Karpas-422 (cell line): Measurements from ENCODE around the gene SUV39H1. TPM values are rescaled to one million over a fixed set of nuclear protein-coding genes. Genes with fewer than 3 reads are reported as not detected.
"Not testable (repeated sequence)": the region's sequence is repeated elsewhere in the genome, so short reads cannot be mapped to it uniquely, and the experiment has no call there.

Experiments
- DNase-seq: peaks from one replicate; pipeline ENCODE4 v3.0.0-alpha.2; 2015
- H2AFZ ChIP-seq: fragments of 200-600 bp; sonication (generic); 2 replicates; pipeline ENCODE4 v1.6.1; 2014; ENCODE audit warnings: antibody characterized with exemption, low read length, mixed read lengths
- H3K27ac ChIP-seq: fragments of 200-600 bp; sonication (generic); 2 replicates; pipeline ENCODE4 v1.5.1; 2014; ENCODE audit warnings: mild to moderate bottlenecking, low read length, moderate library complexity
- H3K27me3 ChIP-seq: fragments of 200-600 bp; sonication (generic); 2 replicates; pipeline ENCODE4 v1.6.1; 2014; ENCODE audit warnings: low read length, mixed read lengths
- H3K36me3 ChIP-seq: fragments of 200-600 bp; sonication (generic); 2 replicates; pipeline ENCODE4 v1.6.1; 2014; ENCODE audit warnings: low read length, mixed read lengths; ENCODE audit not compliant: insufficient read depth
- H3K4me1 ChIP-seq: fragments of 200-600 bp; sonication (generic); 2 replicates; pipeline ENCODE4 v1.6.1; 2014; ENCODE audit warnings: mild to moderate bottlenecking, low read length, mixed read lengths
- H3K4me2 ChIP-seq: fragments of 200-600 bp; sonication (generic); 2 replicates; pipeline ENCODE4 v1.6.1; 2014; ENCODE audit warnings: low read length, low read depth, mild to moderate bottlenecking; ENCODE audit not compliant: poor library complexity, severe bottlenecking
- H3K4me3 ChIP-seq: fragments of 200-600 bp; sonication (generic); 2 replicates; pipeline ENCODE4 v1.5.1; 2014; ENCODE audit warnings: mild to moderate bottlenecking, antibody characterized with exemption, low read length, mixed read lengths
- H3K79me2 ChIP-seq: fragments of 200-600 bp; sonication (generic); 2 replicates; pipeline ENCODE4 v1.6.1; 2014; ENCODE audit warnings: mild to moderate bottlenecking, low read length, mixed read lengths
- H3K9ac ChIP-seq: fragments of 200-600 bp; sonication (generic); 2 replicates; pipeline ENCODE4 v1.6.0; 2014; ENCODE audit warnings: low read length
- H3K9me2 ChIP-seq: fragments of 200-600 bp; sonication (generic), shearing (Covaris generic); replicated peaks from 2 replicates; pipeline ENCODE4 v1.6.0; 2014; ENCODE audit warnings: mild to moderate bottlenecking, low read length, moderate library complexity; ENCODE audit not compliant: insufficient read depth
- H3K9me3 ChIP-seq: fragments of 300-700, 200-600 bp; sonication (generic); 2 replicates; pipeline ENCODE4 v1.6.1; 2014; ENCODE audit warnings: low read length, mixed read lengths
- H4K20me1 ChIP-seq: fragments of 200-600 bp; sonication (generic); 2 replicates; pipeline ENCODE4 v1.6.1; 2014; ENCODE audit warnings: mild to moderate bottlenecking, antibody characterized with exemption, low read length, low read depth; ENCODE audit not compliant: insufficient read depth
- total RNA-seq: library from RNA; depleted of rRNA; stranded (reverse); fragments of >200 nt; shearing (Covaris generic); gene quantifications from 2 replicates; pipeline ENCODE4 v1.2.3, GENCODE V29; 2014; ENCODE audit warnings: low replicate concordance

The SUV39H1 gene
- total RNA-seq, 1 experiment from 2014 or later = 9.5 TPM

DNA sequence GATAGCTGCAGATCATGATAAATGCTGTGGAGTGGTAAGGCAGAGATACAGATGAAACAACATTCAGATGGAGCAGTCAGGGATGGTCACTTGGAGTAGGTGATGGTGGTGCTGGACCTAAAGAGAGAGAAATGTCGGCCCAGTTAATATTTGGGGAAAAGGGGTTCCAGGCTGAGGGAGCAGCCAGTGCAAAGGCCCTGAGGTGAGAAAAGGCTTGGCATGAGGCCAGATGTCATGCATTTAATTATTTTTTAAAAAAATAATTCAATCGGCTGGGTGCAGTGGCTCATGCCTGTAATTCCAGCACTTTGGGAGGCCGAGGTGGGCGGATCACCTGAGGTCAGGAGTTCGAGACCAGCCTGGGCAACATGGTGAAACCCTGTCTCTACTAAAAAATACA is 4.8 kb upstream of the SUV39H1 start:
- H3K27ac ChIP-seq, H3K36me3 ChIP-seq, H4K20me1 ChIP-seq, H3K27me3 ChIP-seq, H3K9ac ChIP-seq, DNase-seq, H3K9me3 ChIP-seq, H3K4me2 ChIP-seq, H3K4me3 ChIP-seq, H2AFZ ChIP-seq, H3K79me2 ChIP-seq, H3K9me2 ChIP-seq: not testable (repeated sequence)
- peaks cover 15% of the 10 kb centered on the region for H3K4me1 ChIP-seq

GRCh38 chrX:48694776-48695533 is 1.6 kb upstream of the SUV39H1 start:
- no peak for DNase-seq
- H3K4me3 ChIP-seq = peak overlapping the region; percentile 70; the same call in 1 of the 2 replicates
- H3K9ac ChIP-seq = peak overlapping the region; percentile 85
- H3K9me2 ChIP-seq = no peaks in the 10 kb centered on the region
- no peaks in the 10 kb centered on the region for H3K9me3 ChIP-seq
- peak overlapping the region; percentile 66 for H3K4me2 ChIP-seq
- H2AFZ ChIP-seq = no peak overlapping the region
- peaks cover 7% of the 10 kb centered on the region; the same call in 1 of the 2 replicates for H3K36me3 ChIP-seq
- peaks cover 27% of the 10 kb centered on the region for H3K79me2 ChIP-seq
- no peaks in the 10 kb centered on the region for H4K20me1 ChIP-seq
- H3K4me1 ChIP-seq = peaks cover 23% of the 10 kb centered on the region
- no peaks in the 10 kb centered on the region for H3K27me3 ChIP-seq
- no peak overlapping the region for H3K27ac ChIP-seq

DNA sequence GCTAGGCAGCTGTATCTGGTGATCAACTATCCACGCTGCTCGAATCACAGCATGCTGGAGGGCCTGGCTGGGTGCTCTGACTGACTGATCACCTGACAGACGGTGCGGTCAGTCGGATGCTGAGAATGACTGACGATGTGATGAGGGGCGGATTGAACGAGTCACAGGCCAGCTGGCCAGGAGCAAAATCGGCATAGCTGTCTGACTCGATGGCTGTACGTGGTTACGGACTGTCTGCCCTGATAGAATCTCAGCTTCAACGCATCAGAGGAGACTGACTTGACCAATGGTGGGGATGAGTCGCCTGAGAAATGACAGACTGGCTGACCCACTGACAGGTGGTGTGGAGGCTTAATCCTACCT is 1.0 kb upstream of the SUV39H1 start:
- peaks cover 7% of the 10 kb centered on the region; the same call in 1 of the 2 replicates for H3K36me3 ChIP-seq
- H3K9me3 ChIP-seq = no peaks in the 10 kb centered on the region
- no peaks in the 10 kb centered on the region for H4K20me1 ChIP-seq
- DNase-seq = no peak
- no peaks in the 10 kb centered on the region for H3K27me3 ChIP-seq
- H3K79me2 ChIP-seq = peaks cover 29% of the 10 kb centered on the region
- no peak overlapping the region for H2AFZ ChIP-seq
- H3K4me3 ChIP-seq = peak overlapping the region; percentile 70
- peaks cover 23% of the 10 kb centered on the region for H3K4me1 ChIP-seq
- no peaks in the 10 kb centered on the region for H3K9me2 ChIP-seq
- H3K27ac ChIP-seq = no peak overlapping the region
- peak overlapping the region; percentile 66 for H3K4me2 ChIP-seq
- H3K9ac ChIP-seq = peak overlapping the region; percentile 85

- DNase-seq = no peak
- Histone ChIP-seq H3K79me2 (peaks cover 33% of the 10 kb centered on the region), H3K9me3 (no peaks in the 10 kb centered on the region), H3K36me3 (peaks cover 7% of the 10 kb centered on the region; the same call in 1 of the 2 replicates), H3K27ac (no peak overlapping the region), H3K9ac (peak overlapping the region; percentile 85), H3K9me2 (no peaks in the 10 kb centered on the region), H3K4me3 (peak overlapping the region; percentile 70), H3K27me3 (no peaks in the 10 kb centered on the region), H3K4me2 (peak overlapping the region; percentile 66), H3K4me1 (peaks cover 23% of the 10 kb centered on the region), H4K20me1 (no peaks in the 10 kb centered on the region), H2AFZ (no peak overlapping the region)
Observed at GRCh38 chrX:48695925-48696300, 621 bp upstream of the SUV39H1 start.

DNA sequence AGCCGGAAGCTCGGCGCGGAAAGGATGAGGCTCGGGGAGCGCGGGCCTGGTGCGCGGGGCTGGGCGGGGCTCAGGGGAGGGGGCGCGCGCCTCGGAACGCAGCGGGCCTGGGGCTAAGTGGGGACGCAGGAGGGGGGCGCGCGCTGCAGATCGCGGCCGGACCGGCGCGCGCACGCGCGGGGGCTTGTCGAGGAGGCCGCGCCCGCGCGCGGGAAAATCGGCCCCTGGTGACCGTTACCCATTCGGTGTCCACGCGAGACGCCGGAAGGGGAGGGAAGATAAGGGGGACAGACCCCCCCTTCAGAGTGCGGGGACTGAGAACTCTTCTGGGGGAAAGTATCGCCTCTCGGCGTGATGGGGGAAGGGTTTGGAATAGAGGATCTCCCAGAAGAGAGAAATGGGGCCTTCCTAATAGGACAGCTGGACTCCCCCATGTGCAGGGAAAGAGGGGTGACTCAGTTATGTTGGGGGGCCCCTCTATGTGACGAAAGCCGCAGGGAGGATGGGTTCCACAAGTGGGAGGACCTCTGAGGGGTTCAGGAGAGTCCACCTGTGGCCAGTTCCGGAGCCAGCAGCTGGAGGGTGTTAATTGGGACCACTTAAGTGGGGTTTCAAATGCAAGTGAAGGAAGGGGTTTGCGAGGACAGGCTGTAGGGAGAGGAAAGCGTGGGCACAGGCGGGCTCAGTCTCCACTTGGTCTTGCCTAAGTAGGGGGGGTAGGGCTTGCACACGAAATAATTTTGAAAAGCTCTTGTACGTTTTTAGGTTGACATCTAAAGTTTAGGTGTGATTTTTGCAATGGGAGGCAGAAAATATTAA is 584 bp downstream of the SUV39H1 start:
- H3K9me2 ChIP-seq = no peaks in the 10 kb centered on the region
- peaks cover 23% of the 10 kb centered on the region for H3K4me1 ChIP-seq
- H3K27me3 ChIP-seq = no peaks in the 10 kb centered on the region
- H3K4me3 ChIP-seq = peak overlapping the region; percentile 70
- H4K20me1 ChIP-seq = no peaks in the 10 kb centered on the region
- peak; percentile 79 for DNase-seq
- H3K79me2 ChIP-seq = peaks cover 34% of the 10 kb centered on the region
- peak overlapping the region; percentile 85 for H3K9ac ChIP-seq
- H3K27ac ChIP-seq = peak overlapping the region; percentile 70
- H3K36me3 ChIP-seq = peaks cover 7% of the 10 kb centered on the region; the same call in 1 of the 2 replicates
- H3K9me3 ChIP-seq = no peaks in the 10 kb centered on the region
- H3K4me2 ChIP-seq = peak overlapping the region; percentile 71
- no peak overlapping the region for H2AFZ ChIP-seq

DNA sequence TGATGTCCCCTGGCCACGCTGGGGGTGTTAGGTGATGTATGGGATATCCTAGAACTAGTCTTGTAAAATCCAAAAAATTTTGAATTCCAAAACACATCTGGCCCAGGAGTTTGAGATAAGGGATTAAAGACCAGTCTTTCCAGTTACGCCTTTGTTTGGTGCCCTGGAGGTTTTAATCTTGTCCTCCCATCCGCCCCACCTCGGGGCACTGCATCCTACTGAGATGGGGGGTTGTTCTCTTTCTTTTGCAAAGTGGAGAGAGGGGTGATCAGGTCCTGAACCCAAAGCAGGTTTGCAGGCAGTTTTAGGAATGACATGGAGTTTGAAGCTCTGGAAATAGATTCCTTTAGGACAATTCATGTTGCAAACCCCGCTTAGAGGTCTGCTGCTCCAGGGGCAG is 1.8 kb downstream of the SUV39H1 start:
- peaks cover 34% of the 10 kb centered on the region for H3K79me2 ChIP-seq
- peaks cover 23% of the 10 kb centered on the region for H3K4me1 ChIP-seq
- no peak for DNase-seq
- H3K4me3 ChIP-seq = no peak overlapping the region
- H3K9me3 ChIP-seq = no peaks in the 10 kb centered on the region
- no peak overlapping the region for H3K9ac ChIP-seq
- peak overlapping the region; percentile 71 for H3K4me2 ChIP-seq
- H4K20me1 ChIP-seq = no peaks in the 10 kb centered on the region
- H2AFZ ChIP-seq = no peak overlapping the region
- H3K27ac ChIP-seq = no peak overlapping the region
- H3K9me2 ChIP-seq = no peaks in the 10 kb centered on the region
- H3K27me3 ChIP-seq = no peaks in the 10 kb centered on the region
- peaks cover 7% of the 10 kb centered on the region; the same call in 1 of the 2 replicates for H3K36me3 ChIP-seq

DNA sequence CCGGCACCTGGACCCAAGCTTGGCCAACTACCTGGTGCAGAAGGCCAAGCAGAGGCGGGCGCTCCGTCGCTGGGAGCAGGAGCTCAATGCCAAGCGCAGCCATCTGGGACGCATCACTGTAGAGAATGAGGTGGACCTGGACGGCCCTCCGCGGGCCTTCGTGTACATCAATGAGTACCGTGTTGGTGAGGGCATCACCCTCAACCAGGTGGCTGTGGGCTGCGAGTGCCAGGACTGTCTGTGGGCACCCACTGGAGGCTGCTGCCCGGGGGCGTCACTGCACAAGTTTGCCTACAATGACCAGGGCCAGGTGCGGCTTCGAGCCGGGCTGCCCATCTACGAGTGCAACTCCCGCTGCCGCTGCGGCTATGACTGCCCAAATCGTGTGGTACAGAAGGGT is 3.7 kb downstream of the SUV39H1 start:
- Histone ChIP-seq H3K9ac (no peak overlapping the region), H3K4me2 (no peak overlapping the region), H4K20me1 (no peaks in the 10 kb centered on the region), H3K36me3 (peaks cover 7% of the 10 kb centered on the region; the same call in 1 of the 2 replicates), H3K4me1 (peaks cover 17% of the 10 kb centered on the region), H3K9me2 (no peaks in the 10 kb centered on the region), H3K27ac (no peak overlapping the region), H3K4me3 (no peak overlapping the region), H3K79me2 (peaks cover 34% of the 10 kb centered on the region), H3K27me3 (no peaks in the 10 kb centered on the region), H3K9me3 (no peaks in the 10 kb centered on the region), H2AFZ (no peak overlapping the region)
- no peak for DNase-seq

DNA sequence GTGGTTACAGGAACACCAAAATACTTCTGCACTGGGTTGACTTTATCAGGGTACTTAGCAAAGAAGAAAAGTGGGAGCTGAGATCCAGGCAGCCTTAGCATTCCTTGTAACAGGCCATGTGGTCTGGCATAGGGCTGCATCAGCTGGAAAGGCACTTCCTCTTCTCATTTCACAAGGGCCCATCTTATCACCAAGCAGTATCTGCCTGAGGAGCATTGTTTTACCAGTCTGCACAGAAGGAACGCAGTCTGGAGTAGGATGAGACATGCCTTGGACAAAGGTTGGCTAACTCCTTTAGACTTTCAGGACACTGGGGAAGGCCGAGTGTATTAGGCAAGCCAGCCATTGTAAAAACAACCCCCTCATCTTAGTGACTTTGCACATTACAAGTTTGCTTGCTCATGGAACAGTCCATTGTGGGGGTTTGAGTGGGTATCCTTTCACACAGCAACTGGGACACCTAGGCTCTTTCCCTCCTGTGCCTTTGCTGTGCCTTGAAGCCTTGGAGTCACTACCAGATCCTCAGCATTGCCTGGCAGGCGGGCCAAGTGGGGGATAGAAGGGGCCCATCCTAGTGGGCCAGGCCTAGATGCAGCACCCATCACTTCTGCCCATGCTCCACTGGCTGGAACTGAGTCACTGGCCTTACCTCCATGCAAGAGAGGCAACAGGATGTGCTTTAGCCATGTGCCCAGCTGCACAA is 4.6 kb downstream of the SUV39H1 start:
- Histone ChIP-seq H3K9me2 (no peaks in the 10 kb centered on the region), H3K27ac (no peak overlapping the region), H3K79me2 (peaks cover 34% of the 10 kb centered on the region), H3K27me3 (no peaks in the 10 kb centered on the region), H4K20me1 (no peaks in the 10 kb centered on the region), H3K4me2 (no peak overlapping the region), H3K4me3 (no peak overlapping the region), H3K36me3 (peaks cover 7% of the 10 kb centered on the region; the same call in 1 of the 2 replicates), H3K9ac (no peak overlapping the region), H3K4me1 (peaks cover 8% of the 10 kb centered on the region), H2AFZ (no peak overlapping the region), H3K9me3 (no peaks in the 10 kb centered on the region)
- no peak for DNase-seq
